ENCODE results near the gene DGLUCY.

The DGLUCY gene

GRCh38 chr14:91255026-91255695 is 141.3 kb downstream of the DGLUCY start:
- TF ChIP-seq CTCF (IDR thresholded peaks at IDR 0.05; ENCODE audit: low read depth, low read length, missing control alignments), result peak; percentile 4
- no peak overlapping the region for H3K4me3 ChIP-seq (ENCODE audit: low read depth, low read length)
- DNase-seq (ENCODE audit: low read depth), result no peak

- no peak for DNase-seq (ENCODE audit: low read depth)
- TF ChIP-seq CTCF (IDR thresholded peaks at IDR 0.05; ENCODE audit: low read depth, low read length, missing control alignments), result no peak
- H3K4me3 ChIP-seq (ENCODE audit: low read depth, low read length), result no peak overlapping the region
Measured at GRCh38 chr14:91256661-91257060, 142.8 kb downstream of the DGLUCY start.

GRCh38 chr14:91257328-91258010 is 143.6 kb downstream of the DGLUCY start:
- no peak for TF ChIP-seq CTCF (IDR thresholded peaks at IDR 0.05; ENCODE audit: low read depth, low read length, missing control alignments)
- H3K4me3 ChIP-seq (ENCODE audit: low read depth, low read length), result no peak overlapping the region
- DNase-seq (ENCODE audit: low read depth), result no peak

- H3K4me3 ChIP-seq (ENCODE audit: low read depth, low read length), result no peak overlapping the region
- no peak for DNase-seq (ENCODE audit: low read depth)
- no peak for TF ChIP-seq CTCF (IDR thresholded peaks at IDR 0.05; ENCODE audit: low read depth, low read length, missing control alignments)
Measured at GRCh38 chr14:91258011-91258618, 144.2 kb downstream of the DGLUCY start.

- no peak for TF ChIP-seq CTCF (IDR thresholded peaks at IDR 0.05; ENCODE audit: low read depth, low read length, missing control alignments)
- DNase-seq (ENCODE audit: low read depth), result no peak
- H3K4me3 ChIP-seq (ENCODE audit: low read depth, low read length), result no peak overlapping the region
Measured at GRCh38 chr14:91258876-91259275, 145.0 kb downstream of the DGLUCY start.

GRCh38 chr14:91261115-91261514 is 147.2 kb downstream of the DGLUCY start:
- no peak for DNase-seq (ENCODE audit: low read depth)

More at GRCh38 chr14:91261115-91261514, 147.2 kb downstream of the DGLUCY start:
- no peak overlapping the region for H3K4me3 ChIP-seq (ENCODE audit: low read depth, low read length)
- TF ChIP-seq CTCF (IDR thresholded peaks at IDR 0.05; ENCODE audit: low read depth, low read length, missing control alignments), result no peak
